Measurements from ENCODE around the gene GATM. TPM values are rescaled to one million over a fixed set of nuclear protein-coding genes. Genes with fewer than 3 reads are reported as not detected.

The GATM gene
- polyA plus RNA-seq, 3 donors: 227 to 276 (median 255) TPM

- no peak for DNase-seq (ENCODE audit: extremely low read depth in 1 of 11, low read depth in 9 of 11, low spot score in 4 of 11)
Observed at GRCh38 chr15:45395943-45396342, 17.6 kb upstream of the GATM start.

- DNase-seq (ENCODE audit: extremely low read depth in 1 of 11, low read depth in 9 of 11, low spot score in 4 of 11): no peak
Observed at GRCh38 chr15:45394681-45395080, 16.3 kb upstream of the GATM start.

GRCh38 chr15:45393851-45394250 is 15.5 kb upstream of the GATM start:
- DNase-seq (ENCODE audit: extremely low read depth in 1 of 11, low read depth in 9 of 11, low spot score in 4 of 11): no peak

- no peak for DNase-seq (ENCODE audit: extremely low read depth in 1 of 11, low read depth in 9 of 11, low spot score in 4 of 11)
Observed at GRCh38 chr15:45392584-45392855, 14.2 kb upstream of the GATM start.

- DNase-seq (ENCODE audit: extremely low read depth in 1 of 11, low read depth in 9 of 11, low spot score in 4 of 11): no peak
Observed at GRCh38 chr15:45391746-45392583, 13.6 kb upstream of the GATM start.

GRCh38 chr15:45389351-45389750 is 11.0 kb upstream of the GATM start:
- no peak for DNase-seq (ENCODE audit: extremely low read depth in 1 of 11, low read depth in 9 of 11, low spot score in 4 of 11)

- no peak for DNase-seq (ENCODE audit: extremely low read depth in 1 of 11, low read depth in 9 of 11, low spot score in 4 of 11)
Observed at GRCh38 chr15:45387380-45388007, 9.2 kb upstream of the GATM start.

GRCh38 chr15:45386974-45387373 is 8.6 kb upstream of the GATM start:
- no peak for DNase-seq (ENCODE audit: extremely low read depth in 1 of 11, low read depth in 9 of 11, low spot score in 4 of 11)

GRCh38 chr15:45386420-45386819 is 8.1 kb upstream of the GATM start:
- no peak for DNase-seq (ENCODE audit: extremely low read depth in 1 of 11, low read depth in 9 of 11, low spot score in 4 of 11)

GRCh38 chr15:45385590-45385989 is 7.2 kb upstream of the GATM start:
- no peak for DNase-seq (ENCODE audit: extremely low read depth in 1 of 11, low read depth in 9 of 11, low spot score in 4 of 11)

GRCh38 chr15:45384700-45385099 is 6.4 kb upstream of the GATM start:
- no peak for DNase-seq (ENCODE audit: extremely low read depth in 1 of 11, low read depth in 9 of 11, low spot score in 4 of 11)

- DNase-seq (ENCODE audit: extremely low read depth in 1 of 11, low read depth in 9 of 11, low spot score in 4 of 11): no peak
Observed at GRCh38 chr15:45378913-45379262, 544 bp upstream of the GATM start.

- DNase-seq (ENCODE audit: extremely low read depth in 1 of 11, low read depth in 9 of 11, low spot score in 4 of 11): no peak
Observed at GRCh38 chr15:45377609-45378148, 665 bp downstream of the GATM start.

- no peak for DNase-seq (ENCODE audit: extremely low read depth in 1 of 11, low read depth in 9 of 11, low spot score in 4 of 11)
Observed at GRCh38 chr15:45376967-45377608, 1.3 kb downstream of the GATM start.

GRCh38 chr15:45376300-45376928 is 1.9 kb downstream of the GATM start:
- no peak for DNase-seq (ENCODE audit: extremely low read depth in 1 of 11, low read depth in 9 of 11, low spot score in 4 of 11)

GRCh38 chr15:45375836-45376235 is 2.5 kb downstream of the GATM start:
- no peak for DNase-seq (ENCODE audit: extremely low read depth in 1 of 11, low read depth in 9 of 11, low spot score in 4 of 11)

- DNase-seq (ENCODE audit: extremely low read depth in 1 of 11, low read depth in 9 of 11, low spot score in 4 of 11): no peak
Observed at GRCh38 chr15:45373976-45374375, 4.4 kb downstream of the GATM start.

- no peak for DNase-seq (ENCODE audit: extremely low read depth in 1 of 11, low read depth in 9 of 11, low spot score in 4 of 11)
Observed at GRCh38 chr15:45372041-45372995, 6.0 kb downstream of the GATM start.

- no peak for DNase-seq (ENCODE audit: extremely low read depth in 1 of 11, low read depth in 9 of 11, low spot score in 4 of 11)
Observed at GRCh38 chr15:45371546-45371945, 6.8 kb downstream of the GATM start.
